Astrocyte (in vitro differentiated cells and primary cell): Measurements from ENCODE around the gene PNPLA5. TPM values are rescaled to one million over a fixed set of nuclear protein-coding genes. Genes with fewer than 3 reads are reported as not detected.

Experiments
- DNase-seq: peaks from one replicate; pipeline ENCODE4 v3.0.0-alpha.2; 2010; ENCODE audit warnings: low read depth
- FAIRE-seq: peaks from 2 replicates; lab custom pipeline; 2011; peaks lifted over from hg19 to GRCh38; lab: Jason Lieb, UNC
- H2AFZ ChIP-seq: 2 replicates; pipeline ENCODE4 v1.6.0; 2012; ENCODE audit warnings: low read depth, low read length, inconsistent platforms
- H3K27ac ChIP-seq: 2 replicates; pipeline ENCODE4 v1.5.1; 2011; ENCODE audit warnings: low read depth, low read length, inconsistent platforms
- H3K27me3 ChIP-seq: 2 replicates; pipeline ENCODE4 v1.6.0; 2011; ENCODE audit warnings: low read length, inconsistent platforms; ENCODE audit not compliant: insufficient read depth
- H3K36me3 ChIP-seq: 2 replicates; pipeline ENCODE4 v1.5.1; 2011; ENCODE audit warnings: low read length, inconsistent platforms; ENCODE audit not compliant: insufficient read depth
- H3K4me1 ChIP-seq: 2 replicates; pipeline ENCODE4 v1.5.1; 2011; ENCODE audit warnings: low read length, inconsistent platforms; ENCODE audit not compliant: insufficient read depth
- H3K4me2 ChIP-seq: 2 replicates; pipeline ENCODE4 v1.6.0; 2012; ENCODE audit warnings: low read length, inconsistent platforms
- H3K4me3 ChIP-seq: 2 replicates; pipeline ENCODE4 v1.5.1; 2011; ENCODE audit warnings: low read depth, mild to moderate bottlenecking, low read length, inconsistent platforms; ENCODE audit not compliant: insufficient read depth
- H3K79me2 ChIP-seq: 2 replicates; pipeline ENCODE4 v1.6.0; 2012; ENCODE audit warnings: mild to moderate bottlenecking, low read length, inconsistent platforms; ENCODE audit not compliant: insufficient read depth
- H3K9ac ChIP-seq: 2 replicates; pipeline ENCODE4 v1.6.0; 2012; ENCODE audit warnings: mild to moderate bottlenecking, low read length, inconsistent platforms
- H3K9me3 ChIP-seq: 2 replicates; pipeline ENCODE4 v1.5.1; 2012; ENCODE audit warnings: low read depth, mild to moderate bottlenecking, low read length, inconsistent platforms; ENCODE audit not compliant: insufficient read depth
- H4K20me1 ChIP-seq: 2 replicates; pipeline ENCODE4 v1.6.0; 2012; ENCODE audit warnings: low read length, inconsistent platforms; ENCODE audit not compliant: insufficient read depth
- H3K27ac Mint-ChIP-seq: one replicate; pipeline ENCODE4 v1.8.0; 2021; ENCODE audit warnings: mild to moderate bottlenecking, mixed read lengths; ENCODE audit not compliant: unreplicated experiment
- H3K27me3 Mint-ChIP-seq: one replicate; pipeline ENCODE4 v1.8.0; 2021; ENCODE audit warnings: low read depth, mixed read lengths; ENCODE audit not compliant: unreplicated experiment
- H3K36me3 Mint-ChIP-seq: one replicate; pipeline ENCODE4 v1.8.0; 2021; ENCODE audit warnings: low read depth, mixed read lengths; ENCODE audit not compliant: unreplicated experiment
- H3K4me1 Mint-ChIP-seq: one replicate; pipeline ENCODE4 v1.8.0; 2021; ENCODE audit warnings: low read depth, mixed read lengths; ENCODE audit not compliant: unreplicated experiment
- H3K4me3 Mint-ChIP-seq: one replicate; pipeline ENCODE4 v1.8.0; 2021; ENCODE audit warnings: mild to moderate bottlenecking, moderate library complexity, mixed read lengths; ENCODE audit not compliant: unreplicated experiment
- H3K9me3 Mint-ChIP-seq: one replicate; pipeline ENCODE4 v1.8.0; 2021; ENCODE audit warnings: mild to moderate bottlenecking, mixed read lengths; ENCODE audit not compliant: unreplicated experiment
- EZH2 ChIP-seq: IDR thresholded peaks from 2 replicates; pipeline ENCODE4 v1.6.1; 2012; ENCODE audit warnings: mild to moderate bottlenecking, low read length, inconsistent platforms; ENCODE audit not compliant: insufficient read depth
- total RNA-seq: library from RNA; stranded (reverse); gene quantifications from 2 replicates; pipeline ENCODE4 v1.2.1, GENCODE V29; 2021
- TF ChIP-seq, protein P1 (sequence below): IDR thresholded peaks from 2 replicates; pipeline ENCODE4 v1.5.1; 2011; ENCODE audit warnings: low read depth, mild to moderate bottlenecking, inconsistent platforms, low read length, moderate library complexity; ENCODE audit not compliant: insufficient read depth

Gene PNPLA5
- total RNA-seq, 1 donor from 2014 or later, result not detected

DNA sequence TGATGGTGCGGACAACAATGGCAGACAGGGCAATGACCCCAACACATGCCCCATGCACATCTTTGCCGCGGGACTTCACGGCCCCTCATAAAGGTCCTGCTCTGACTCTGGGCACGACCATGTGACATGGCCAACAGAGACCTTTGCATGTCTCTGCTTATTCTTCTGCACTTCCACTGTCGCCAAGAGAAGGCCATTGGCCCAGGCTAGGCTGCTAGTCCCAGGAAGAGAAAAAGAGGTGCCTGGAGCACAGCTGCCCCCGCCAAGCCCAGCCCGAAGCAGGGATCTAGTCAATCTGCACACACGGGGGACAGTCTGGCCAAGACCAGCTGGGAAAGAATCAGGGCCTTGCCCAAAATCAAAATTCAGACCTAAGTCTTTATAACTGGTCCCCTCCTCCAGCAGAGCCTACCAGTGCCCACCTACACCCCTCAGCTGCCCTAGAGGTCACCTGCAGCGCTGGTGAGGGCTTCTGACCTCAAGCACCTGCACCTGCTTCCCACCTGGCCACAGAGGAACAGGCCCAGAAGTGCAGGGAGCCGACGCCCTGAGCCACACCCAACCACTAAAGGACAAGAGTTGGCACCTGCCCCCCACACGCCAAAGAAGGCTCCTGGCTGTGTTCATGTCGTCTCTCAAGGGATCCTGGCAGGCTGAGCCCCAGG lies 37.6 kb downstream of the PNPLA5 start:
- Mint-ChIP-seq H3K4me1 (no peaks in the 10 kb centered on the region), H3K36me3 (peaks cover 4% of the 10 kb centered on the region), H3K4me3 (no peak overlapping the region), H3K27me3 (peaks cover 13% of the 10 kb centered on the region), H3K27ac (no peak overlapping the region), H3K9me3 (peaks cover 3% of the 10 kb centered on the region)
- Histone ChIP-seq H3K79me2 (no peaks in the 10 kb centered on the region), H4K20me1 (peaks cover 51% of the 10 kb centered on the region), H3K4me1 (no peaks in the 10 kb centered on the region), H3K9ac (no peak overlapping the region), H3K36me3 (no peaks in the 10 kb centered on the region), H3K27ac (no peak overlapping the region), H3K9me3 (no peaks in the 10 kb centered on the region), H2AFZ (no peak overlapping the region), H3K4me2 (no peak overlapping the region), H3K4me3 (no peak overlapping the region), H3K27me3 (peaks cover 4% of the 10 kb centered on the region)
- FAIRE-seq (no peak), DNase-seq (no peak)
- no peak for TF ChIP-seq EZH2
- TF ChIP-seq, protein P1, sequence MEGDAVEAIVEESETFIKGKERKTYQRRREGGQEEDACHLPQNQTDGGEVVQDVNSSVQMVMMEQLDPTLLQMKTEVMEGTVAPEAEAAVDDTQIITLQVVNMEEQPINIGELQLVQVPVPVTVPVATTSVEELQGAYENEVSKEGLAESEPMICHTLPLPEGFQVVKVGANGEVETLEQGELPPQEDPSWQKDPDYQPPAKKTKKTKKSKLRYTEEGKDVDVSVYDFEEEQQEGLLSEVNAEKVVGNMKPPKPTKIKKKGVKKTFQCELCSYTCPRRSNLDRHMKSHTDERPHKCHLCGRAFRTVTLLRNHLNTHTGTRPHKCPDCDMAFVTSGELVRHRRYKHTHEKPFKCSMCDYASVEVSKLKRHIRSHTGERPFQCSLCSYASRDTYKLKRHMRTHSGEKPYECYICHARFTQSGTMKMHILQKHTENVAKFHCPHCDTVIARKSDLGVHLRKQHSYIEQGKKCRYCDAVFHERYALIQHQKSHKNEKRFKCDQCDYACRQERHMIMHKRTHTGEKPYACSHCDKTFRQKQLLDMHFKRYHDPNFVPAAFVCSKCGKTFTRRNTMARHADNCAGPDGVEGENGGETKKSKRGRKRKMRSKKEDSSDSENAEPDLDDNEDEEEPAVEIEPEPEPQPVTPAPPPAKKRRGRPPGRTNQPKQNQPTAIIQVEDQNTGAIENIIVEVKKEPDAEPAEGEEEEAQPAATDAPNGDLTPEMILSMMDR, result no peak

GRCh38 chr22:43853328-43853931 lies 38.4 kb downstream of the PNPLA5 start:
- Histone ChIP-seq H3K4me1 (no peaks in the 10 kb centered on the region), H3K9ac (no peak overlapping the region), H3K4me2 (no peak overlapping the region), H3K27me3 (peaks cover 4% of the 10 kb centered on the region), H2AFZ (no peak overlapping the region), H3K27ac (no peak overlapping the region), H4K20me1 (peaks cover 55% of the 10 kb centered on the region), H3K79me2 (no peaks in the 10 kb centered on the region), H3K4me3 (no peak overlapping the region), H3K9me3 (no peaks in the 10 kb centered on the region), H3K36me3 (no peaks in the 10 kb centered on the region)
- TF ChIP-seq EZH2, result no peak
- TF ChIP-seq, protein P1, result no peak
- DNase-seq, result no peak
- H3K9me3 Mint-ChIP-seq, result peaks cover 3% of the 10 kb centered on the region
- no peaks in the 10 kb centered on the region for H3K4me1 Mint-ChIP-seq
- H3K27me3 Mint-ChIP-seq, result peaks cover 13% of the 10 kb centered on the region
- no peak overlapping the region for H3K27ac Mint-ChIP-seq
- peaks cover 4% of the 10 kb centered on the region for H3K36me3 Mint-ChIP-seq
- no peak for FAIRE-seq
- H3K4me3 Mint-ChIP-seq, result no peak overlapping the region
